ENCODE measurements around the gene GPR37L1. TPM values are rescaled to one million over a fixed set of nuclear protein-coding genes. Genes with fewer than 3 reads are reported as not detected.
"Not testable (repeated sequence)": the region's sequence is repeated elsewhere in the genome, so short reads cannot be mapped to it uniquely, and the experiment has no call there.

Gene GPR37L1
- total and polyA plus RNA-seq, 9 donors: 0.01 to 0.34 (median 0.12) TPM; not detected in 2

GRCh38 chr1:202107321-202107761 is 15.4 kb upstream of the GPR37L1 start:
- Histone ChIP-seq H3K27me3 (no peaks in the 10 kb centered on the region), H3K9me3 (no peaks in the 10 kb centered on the region), H3K36me3 (no peaks in the 10 kb centered on the region), H3K4me3 (no peak overlapping the region), H3K4me1 (ENCODE audit: insufficient read depth) (no peaks in the 10 kb centered on the region), H3K27ac (no peak overlapping the region)
- intact Hi-C loops (cut with DNase I): no loop called here
- TF ChIP-seq POLR2A (IDR thresholded peaks at IDR 0.05) (no peak), EP300 (IDR thresholded peaks at IDR 0.05) (no peak), CTCF (IDR thresholded peaks at IDR 0.05) (no peak)
- 82 to 89% (median 83%) methylated on average over 5 of the region's 5 CpGs for WGBS, 3 donors
- DNase-seq: no peak

GRCh38 chr1:202107801-202108731 is 14.7 kb upstream of the GPR37L1 start:
- Histone ChIP-seq H3K4me3 (no peak overlapping the region), H3K4me1 (ENCODE audit: insufficient read depth) (no peaks in the 10 kb centered on the region), H3K9me3 (no peaks in the 10 kb centered on the region), H3K27me3 (no peaks in the 10 kb centered on the region), H3K36me3 (no peaks in the 10 kb centered on the region), H3K27ac (no peak overlapping the region)
- TF ChIP-seq CTCF (IDR thresholded peaks at IDR 0.05) (no peak), POLR2A (IDR thresholded peaks at IDR 0.05) (no peak), EP300 (IDR thresholded peaks at IDR 0.05) (no peak)
- no peak for DNase-seq
- 68 to 79% (median 70%) methylated on average over 10 to 13 of the region's 13 CpGs for WGBS, 3 donors
- intact Hi-C loops (cut with DNase I): no loop called here

- Histone ChIP-seq H3K4me1 (ENCODE audit: insufficient read depth) (peaks cover 2% of the 10 kb centered on the region), H3K27me3 (no peaks in the 10 kb centered on the region), H3K36me3 (no peaks in the 10 kb centered on the region), H3K9me3 (no peaks in the 10 kb centered on the region), H3K27ac (no peak overlapping the region), H3K4me3 (no peak overlapping the region)
- 78 to 88% (median 87%) methylated on average over 3 of the region's 3 CpGs for WGBS, 3 donors
- intact Hi-C loops (cut with DNase I): no loop called here
- TF ChIP-seq EP300 (IDR thresholded peaks at IDR 0.05): no peak
- TF ChIP-seq CTCF (IDR thresholded peaks at IDR 0.05): no peak
- TF ChIP-seq POLR2A (IDR thresholded peaks at IDR 0.05): no peak
- no peak for DNase-seq
These were observed 11.7 kb upstream of the GPR37L1 start for GRCh38 chr1:202110977-202111376.

GRCh38 chr1:202111589-202111988 is 11.1 kb upstream of the GPR37L1 start:
- WGBS, 3 donors: 90% methylated on average over 7 of the region's 7 CpGs
- intact Hi-C loops (cut with DNase I); H3K27me3 ChIP-seq; H3K36me3 ChIP-seq; H3K4me3 ChIP-seq; H3K9me3 ChIP-seq; DNase-seq; H3K4me1 ChIP-seq (ENCODE audit: insufficient read depth); H3K27ac ChIP-seq: not testable (repeated sequence)
